ENCODE data around the gene ZNF316.

ZNF316 gene

DNA sequence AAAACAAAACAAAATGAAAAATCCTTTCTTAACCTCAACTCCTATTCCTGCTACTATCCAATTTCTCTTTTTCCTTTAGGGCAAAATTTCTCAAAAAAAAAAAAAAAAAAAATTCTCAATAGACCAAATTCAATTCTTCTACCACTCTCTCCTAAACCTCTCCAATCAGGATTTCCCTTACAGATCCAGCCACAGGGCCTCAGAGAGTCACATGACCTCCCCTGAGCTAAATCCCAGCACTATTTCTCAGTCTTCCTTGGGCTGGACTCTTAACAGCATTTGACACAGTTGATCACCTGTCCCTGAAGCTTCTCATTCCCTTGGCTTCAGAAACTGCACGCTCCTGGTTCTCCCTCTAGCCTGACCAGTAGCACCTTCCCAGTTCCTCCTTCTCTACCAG, 64.7 kb downstream of the ZNF316 start:
- DNase-seq = no peak
